Ovary (tissue), 9 donors: ENCODE results near the gene SHANK2. TPM values are rescaled to one million over a fixed set of nuclear protein-coding genes. Genes with fewer than 3 reads are reported as not detected.

Source experiments
- DNase-seq, 5 donors: peaks; one replicate each; pipeline ENCODE4 v3.0.0-alpha.2; 2019 to 2020
- H3K27ac ChIP-seq, 2 donors: fragments of 200-600 bp; one replicate each; pipeline versions ENCODE4 v1.5.1 to v1.8.0; 2019 to 2022
- H3K27me3 ChIP-seq: fragments of 200-600 bp; one replicate; pipeline ENCODE4 v1.8.0; 2022
- H3K36me3 ChIP-seq: fragments of 200-600 bp; sonication (generic); one replicate; pipeline ENCODE4 v1.5.1; 2019
- H3K4me1 ChIP-seq: one replicate; pipeline ENCODE4 v1.8.1; 2013; ENCODE audit warnings: mild to moderate bottlenecking, moderate library complexity; ENCODE audit not compliant: insufficient read depth
- H3K4me3 ChIP-seq: fragments of 200-600 bp; sonication (generic); one replicate; pipeline ENCODE4 v1.5.1; 2017
- H3K9me3 ChIP-seq, 2 donors: fragments of 200-600 bp in 1 of 2; sonication (generic) in 1 of 2; one replicate each; pipeline versions ENCODE4 v1.5.1 to v1.8.1; 2013 to 2019; ENCODE audit warnings: mild to moderate bottlenecking in 1 of 2, moderate library complexity in 1 of 2
- CTCF ChIP-seq, 3 donors: fragments of 450-650 bp in 2 of 3; fragments of 200-600 bp in 1 of 3; IDR thresholded peaks; one replicate each; pipeline versions ENCODE4 v1.5.1 to v1.8.0; 2016 to 2022; ENCODE audit warnings: antibody characterized with exemption in 3 of 3, mild to moderate bottlenecking in 1 of 3
- EP300 ChIP-seq: sonication (generic); formaldehyde crosslinking; IDR thresholded peaks from one replicate; pipeline ENCODE4 v1.6.1; 2017; ENCODE audit warnings: antibody characterized with exemption
- POLR2A ChIP-seq: fragments of 450-650 bp; IDR thresholded peaks from one replicate; pipeline ENCODE4 v1.6.1; 2017; ENCODE audit warnings: antibody characterized with exemption, mild to moderate bottlenecking, moderate library complexity
- WGBS, 3 donors: extraction: QIAGEN DNeasy Blood & Tissue Kit in 1 of 3; methylation state at CpG; one replicate each; pipeline versions ENCODE4 v1.1.5 to v1.1.7; 2013 to 2017; 5-methylcytosine and 5-hydroxymethylcytosine counted together
- intact Hi-C, 4 donors: fragments of 100-400 bp; cut with DNase I; formaldehyde crosslinking; loops; one replicate each; pipeline versions ENCODE4 v1.11.0 to v1.15.1; 2022 to 2023
- polyA plus RNA-seq, 2 donors: library from polyadenylated mRNA; stranded (reverse); fragments of 200-250 nt in 1 of 2; fragments of 350-450 nt in 1 of 2; fragmentation: Illumina TruSeq in 1 of 2; extraction: RNeasy Lipid Tissue Mini Kit (QIAGEN cat#74804) in 1 of 2; gene quantifications; one replicate each; pipeline ENCODE4 v1.2.3, GENCODE V29; 2013 to 2014
- total RNA-seq, 7 donors: library from RNA; depleted of rRNA in 2 of 7; stranded (reverse); fragments of >200 nt in 2 of 7; fragmentation: NEBNext Ultra II Directional in 3 of 7; extraction: Animal tissue kit (Norgen Biotek cat#: 25700) in 3 of 7; gene quantifications; one replicate each; pipeline versions ENCODE4 v1.1.0 to v1.2.4, GENCODE V29; 2016 to 2023
- donor health status: DM: no; HTN: no; CAD: no; lungs with moderate emphysema.
- donor health status: DM: no; HTN: no; CAD: no.
- donor health status: Bipolar disorder and iron deficiency.
- donor health status: DM: yes; HTN: yes; CAD: no.
- donor health status: DM: no; HTN: no; CAD: no.
- donor health status: DM: yes; HTN: yes; CAD: no.

The SHANK2 gene
- total and polyA plus RNA-seq, 9 donors: 0.05 to 40.4 (median 2.3) TPM; not detected in 1

- no peak for DNase-seq
- Histone ChIP-seq H3K4me3 (no peak overlapping the region), H3K27ac (no peak overlapping the region), H3K9me3 (no peaks in the 10 kb centered on the region), H3K4me1 (no peaks in the 10 kb centered on the region), H3K36me3 (no peaks in the 10 kb centered on the region), H3K27me3 (no peaks in the 10 kb centered on the region)
- TF ChIP-seq POLR2A (no peak), CTCF (IDR thresholded peaks at IDR 0.05) (no peak), EP300 (no peak)
- intact Hi-C loops: no loop called here
- WGBS, 3 donors: 66 to 72% (median 67%) methylated on average over 18 to 19 of the region's 19 CpGs
Measured at GRCh38 chr11:71245601-71246391, 6.6 kb downstream of the SHANK2 start.

- Histone ChIP-seq H3K9me3 (no peaks in the 10 kb centered on the region), H3K4me1 (no peaks in the 10 kb centered on the region), H3K4me3 (no peak overlapping the region), H3K36me3 (no peaks in the 10 kb centered on the region), H3K27ac (no peak overlapping the region), H3K27me3 (no peaks in the 10 kb centered on the region)
- 42 to 66% (median 47%) methylated on average over 12 of the region's 12 CpGs for WGBS, 3 donors
- intact Hi-C loops: no loop called here
- TF ChIP-seq POLR2A (no peak), CTCF (IDR thresholded peaks at IDR 0.05) (no peak), EP300 (no peak)
- no peak for DNase-seq
Measured at GRCh38 chr11:71244116-71244810, 8.1 kb downstream of the SHANK2 start.

- 45 to 64% (median 57%) methylated on average over 6 of the region's 6 CpGs for WGBS, 3 donors
- no peak overlapping the region for H3K27ac ChIP-seq
- no peaks in the 10 kb centered on the region for H3K9me3 ChIP-seq
- no peak for DNase-seq
- TF ChIP-seq POLR2A (no peak), CTCF (IDR thresholded peaks at IDR 0.05) (no peak), EP300 (no peak)
- intact Hi-C loops: no loop called here
- no peaks in the 10 kb centered on the region for H3K4me1 ChIP-seq
- no peaks in the 10 kb centered on the region for H3K36me3 ChIP-seq
- no peak overlapping the region for H3K4me3 ChIP-seq
- H3K27me3 ChIP-seq: no peaks in the 10 kb centered on the region
Measured at GRCh38 chr11:71242391-71242790, 10.0 kb downstream of the SHANK2 start.

- WGBS, 3 donors: 75 to 85% (median 82%) methylated on average over 6 of the region's 6 CpGs
- no peak for DNase-seq
- intact Hi-C loops: no loop called here
- TF ChIP-seq POLR2A: no peak
- Histone ChIP-seq H3K36me3 (no peaks in the 10 kb centered on the region), H3K4me3 (no peak overlapping the region), H3K27ac (no peak overlapping the region), H3K27me3 (no peaks in the 10 kb centered on the region), H3K4me1 (no peaks in the 10 kb centered on the region), H3K9me3 (no peaks in the 10 kb centered on the region)
Measured at GRCh38 chr11:71241721-71242259, 10.6 kb downstream of the SHANK2 start.
